GM12892 (cell line): ENCODE results near the gene BPIFB2.

Experiments used
- POLR2A ChIP-seq: IDR thresholded peaks from 2 replicates; pipeline ENCODE4 v1.6.1; 2011; ENCODE audit warnings: low read depth, low read length, control low read depth
- POLR2AphosphoS5 ChIP-seq: IDR thresholded peaks from 2 replicates; pipeline ENCODE4 v1.6.1; 2011; ENCODE audit warnings: low read depth, low read length, control low read depth
- TAF1 ChIP-seq: IDR thresholded peaks from 2 replicates; pipeline ENCODE4 v1.6.1; 2011; ENCODE audit warnings: low read depth, mild to moderate bottlenecking, control low read depth, low read length, borderline replicate concordance

GRCh38 chr20:32984196-32984595 lies 23.3 kb upstream of the BPIFB2 start:
- TF ChIP-seq POLR2A, result no peak
- TF ChIP-seq POLR2AphosphoS5, result no peak
- TF ChIP-seq TAF1, result no peak
